Vagina (tissue), 2 donors: Measurements from ENCODE around the gene MIOX. TPM values are rescaled to one million over a fixed set of nuclear protein-coding genes. Genes with fewer than 3 reads are reported as not detected.
A peak's percentile ranks its signal among the peaks of the same experiment; 100 is the strongest.

ENCODE experiments used
- DNase-seq, 2 donors: peaks; one replicate each; pipeline ENCODE4 v3.0.0-alpha.2; 2017; ENCODE audit errors: extremely low spot score in 2 of 2
- H3K27ac ChIP-seq: fragments of 200-600 bp; sonication (generic); one replicate; pipeline ENCODE4 v1.5.1; 2019
- H3K27me3 ChIP-seq: fragments of 200-600 bp; sonication (generic); one replicate; pipeline ENCODE4 v1.5.1; 2019
- H3K36me3 ChIP-seq, 2 donors: fragments of 200-600 bp; sonication (generic); one replicate each; pipeline ENCODE4 v1.5.1; 2017 to 2019
- H3K4me1 ChIP-seq: fragments of 200-600 bp; sonication (generic); one replicate; pipeline ENCODE4 v1.5.1; 2019
- H3K4me3 ChIP-seq, 2 donors: fragments of 200-600 bp; sonication (generic); 1 replicate in 1 of 2; 2 replicates in 1 of 2; pipeline ENCODE4 v1.5.1; 2016 to 2019
- H3K9me3 ChIP-seq: fragments of 200-600 bp; sonication (generic); one replicate; pipeline ENCODE4 v1.5.1; 2019
- POLR2A ChIP-seq, 2 donors: fragments of 450-650 bp; IDR thresholded peaks; one replicate each; pipeline ENCODE4 v1.6.1; 2017; ENCODE audit warnings: antibody characterized with exemption in 2 of 2, mild to moderate bottlenecking in 2 of 2, moderate library complexity in 2 of 2
- POLR2AphosphoS5 ChIP-seq, 2 donors: sonication (generic); formaldehyde crosslinking; IDR thresholded peaks; one replicate each; pipeline ENCODE4 v1.9.0; 2017; ENCODE audit warnings: antibody characterized with exemption in 2 of 2, mild to moderate bottlenecking in 2 of 2, low read depth in 1 of 2; ENCODE audit not compliant: insufficient read depth in 1 of 2
- intact Hi-C: fragments of 100-400 bp; cut with DNase I; formaldehyde crosslinking; loops from one replicate; pipeline ENCODE4 v1.15.1; 2023
- total RNA-seq: library from RNA; depleted of rRNA; stranded (reverse); fragments of >200 nt; gene quantifications from one replicate; pipeline ENCODE4 v1.2.3, GENCODE V29; 2016
- TF ChIP-seq, protein P1 (sequence below), 3 experiments: fragments of 450-650 bp in 2 of 3; fragments of 200-600 bp in 1 of 3; sonication (generic) in 1 of 3; IDR thresholded peaks; one replicate each; pipeline ENCODE4 v1.5.1; 2017 to 2019; ENCODE audit warnings: antibody characterized with exemption in 3 of 3, mild to moderate bottlenecking in 2 of 3, moderate library complexity in 2 of 3

Gene MIOX
- total RNA-seq, 1 donor from 2014 or later = not detected

- intact Hi-C loops = loop anchor here (5.0 kb wide), 1 partner anchor 570 kb away; no protein-coding TSS in a partner anchor
- Histone ChIP-seq H3K27ac (peak within 1 kb of the TSS; percentile 90), H3K27me3 (no peaks in the 10 kb centered on the region), H3K9me3 (no peaks in the 10 kb centered on the region), H3K4me1 (peaks cover 49% of the 10 kb centered on the region), H3K36me3 (peaks cover 0 to 31% of the 10 kb centered on the region in 2 donors), H3K4me3 (peak within 1 kb of the TSS; percentile 76 to 98)
- TF ChIP-seq, protein P1, sequence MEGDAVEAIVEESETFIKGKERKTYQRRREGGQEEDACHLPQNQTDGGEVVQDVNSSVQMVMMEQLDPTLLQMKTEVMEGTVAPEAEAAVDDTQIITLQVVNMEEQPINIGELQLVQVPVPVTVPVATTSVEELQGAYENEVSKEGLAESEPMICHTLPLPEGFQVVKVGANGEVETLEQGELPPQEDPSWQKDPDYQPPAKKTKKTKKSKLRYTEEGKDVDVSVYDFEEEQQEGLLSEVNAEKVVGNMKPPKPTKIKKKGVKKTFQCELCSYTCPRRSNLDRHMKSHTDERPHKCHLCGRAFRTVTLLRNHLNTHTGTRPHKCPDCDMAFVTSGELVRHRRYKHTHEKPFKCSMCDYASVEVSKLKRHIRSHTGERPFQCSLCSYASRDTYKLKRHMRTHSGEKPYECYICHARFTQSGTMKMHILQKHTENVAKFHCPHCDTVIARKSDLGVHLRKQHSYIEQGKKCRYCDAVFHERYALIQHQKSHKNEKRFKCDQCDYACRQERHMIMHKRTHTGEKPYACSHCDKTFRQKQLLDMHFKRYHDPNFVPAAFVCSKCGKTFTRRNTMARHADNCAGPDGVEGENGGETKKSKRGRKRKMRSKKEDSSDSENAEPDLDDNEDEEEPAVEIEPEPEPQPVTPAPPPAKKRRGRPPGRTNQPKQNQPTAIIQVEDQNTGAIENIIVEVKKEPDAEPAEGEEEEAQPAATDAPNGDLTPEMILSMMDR (IDR thresholded peaks at IDR 0.05) = no peak
- TF ChIP-seq POLR2AphosphoS5 (IDR thresholded peaks at IDR 0.05; ENCODE audit: insufficient read depth in 1 of 2, low read depth in 1 of 2) (peak in 1 of 2 donors; percentile 68), POLR2A (IDR thresholded peaks at IDR 0.05) (peak in 1 of 2 donors; percentile 20)
- DNase-seq = no peak
Measured at GRCh38 chr22:50507421-50507990, 20.8 kb downstream of the MIOX start, which contains the start of gene LMF2. TSS of gene LMF2 (minus strand) at chr22:50507702. CDS start at chr22:50507675, 27 bp downstream.

GRCh38 chr22:50507991-50508884 lies 21.6 kb downstream of the MIOX start, which contains the start of gene NCAPH2:
TSS of gene NCAPH2 (plus strand) at chr22:50508224. CDS start at chr22:50508338, 114 bp downstream.
- intact Hi-C loops = loop anchor here (5.0 kb wide), 1 partner anchor 571 kb away; no protein-coding TSS in a partner anchor
- H3K36me3 ChIP-seq = peaks cover 0 to 23% of the 10 kb centered on the region in 2 donors
- H3K27ac ChIP-seq = peak within 1 kb of the TSS; percentile 90
- TF ChIP-seq POLR2AphosphoS5 (IDR thresholded peaks at IDR 0.05; ENCODE audit: insufficient read depth in 1 of 2, low read depth in 1 of 2) (peak; percentile 90 to 95), POLR2A (IDR thresholded peaks at IDR 0.05) (peak in 1 of 2 donors; percentile 82)
- TF ChIP-seq, protein P1 (IDR thresholded peaks at IDR 0.05) = no peak
- H3K4me1 ChIP-seq = peaks cover 49% of the 10 kb centered on the region
- no peaks in the 10 kb centered on the region for H3K27me3 ChIP-seq
- no peak for DNase-seq
- H3K4me3 ChIP-seq = peak within 1 kb of the TSS; percentile 76 to 98
- no peaks in the 10 kb centered on the region for H3K9me3 ChIP-seq

DNA sequence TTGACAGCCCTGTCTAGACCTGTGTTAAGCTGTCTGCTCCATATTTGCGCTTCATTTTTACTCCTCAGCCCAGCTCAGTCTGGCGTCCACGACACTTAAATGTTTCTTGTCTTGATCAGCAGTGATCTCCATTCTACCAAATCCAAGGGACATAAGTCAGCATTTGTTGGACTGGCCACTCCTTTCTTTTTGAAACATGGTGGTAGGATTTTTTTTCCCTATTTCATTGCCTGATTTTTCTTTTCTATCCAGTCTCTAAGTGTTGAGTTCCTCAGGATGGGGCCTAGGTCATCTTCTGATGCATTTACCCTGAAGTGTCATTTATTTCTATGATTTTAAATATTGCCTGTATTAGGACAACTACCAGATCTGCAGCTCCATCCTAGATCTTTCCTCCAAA lies 22.2 kb downstream of the MIOX start:
- TF ChIP-seq POLR2A (IDR thresholded peaks at IDR 0.05) (no peak), POLR2AphosphoS5 (IDR thresholded peaks at IDR 0.05; ENCODE audit: insufficient read depth in 1 of 2, low read depth in 1 of 2) (no peak)
- TF ChIP-seq, protein P1 (IDR thresholded peaks at IDR 0.05) = no peak
- DNase-seq = no peak
- Histone ChIP-seq H3K9me3 (no peaks in the 10 kb centered on the region), H3K36me3 (peaks cover 0 to 19% of the 10 kb centered on the region in 2 donors), H3K4me1 (peaks cover 49% of the 10 kb centered on the region), H3K27me3 (no peaks in the 10 kb centered on the region), H3K27ac (peak overlapping the region; percentile 79), H3K4me3 (peak overlapping the region; percentile 65 to 76)
- intact Hi-C loops = loop anchor here (5.0 kb wide), 1 partner anchor 572 kb away; no protein-coding TSS in a partner anchor

GRCh38 chr22:50513175-50513574 lies 26.5 kb downstream of the MIOX start:
- no peak for TF ChIP-seq POLR2AphosphoS5 (IDR thresholded peaks at IDR 0.05; ENCODE audit: insufficient read depth in 1 of 2, low read depth in 1 of 2)
- TF ChIP-seq POLR2A (IDR thresholded peaks at IDR 0.05) = no peak
- TF ChIP-seq, protein P1 (IDR thresholded peaks at IDR 0.05) = no peak
- Histone ChIP-seq H3K27ac (no peak overlapping the region), H3K27me3 (no peaks in the 10 kb centered on the region), H3K36me3 (peaks cover 0 to 16% of the 10 kb centered on the region in 2 donors), H3K4me1 (peaks cover 16% of the 10 kb centered on the region), H3K4me3 (no peak overlapping the region), H3K9me3 (no peaks in the 10 kb centered on the region)
- no peak for DNase-seq
- intact Hi-C loops = no loop called here
